ENCODE data around the gene UBQLNL. TPM values are rescaled to one million over a fixed set of nuclear protein-coding genes. Genes with fewer than 3 reads are reported as not detected.

UBQLNL gene
- total and polyA plus RNA-seq, 2 of the 13 experiments (the other 11 are each of a cell fraction or from before 2014, with no cell fraction given), result 0.08 TPM; not detected in 1

DNA sequence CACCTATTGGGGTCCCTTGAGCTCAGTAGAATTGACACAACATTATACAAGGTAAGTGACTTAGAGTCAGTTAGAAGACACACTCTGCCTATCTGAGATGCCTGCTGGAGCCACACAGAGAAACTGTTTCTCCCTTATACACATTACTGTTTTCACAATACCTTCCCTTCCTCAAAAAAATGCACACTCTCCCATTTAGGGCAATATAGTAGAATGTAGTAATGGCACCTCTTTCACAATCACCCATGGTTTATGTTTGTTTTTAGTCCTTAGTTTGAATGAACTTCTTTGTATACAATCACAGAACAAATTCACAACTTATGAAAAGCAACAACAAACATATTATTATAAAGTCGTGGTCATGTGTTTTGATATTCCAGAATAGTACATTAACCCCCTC is 17.5 kb upstream of the UBQLNL start:
- DNase-seq (ENCODE audit: low spot score) (no peak), FAIRE-seq (no peak), ATAC-seq (no peak)
- Histone ChIP-seq H3K27me3 (ENCODE audit: control insufficient read depth in 1 of 2, insufficient read depth in 2 of 2, low read length in 2 of 2) (peaks cover 0 to 3% of the 10 kb centered on the region in 2 experiments; a peak in 1 of 5 replicates), H3K9ac (ENCODE audit: insufficient read depth, low read depth, low read length) (no peak overlapping the region), H3K4me2 (ENCODE audit: low read depth, low read length) (no peak overlapping the region), H3K27ac (ENCODE audit: extremely low read length, insufficient read depth, low read length) (no peak overlapping the region), H3K36me3 (replicated peaks in 1 of 2; ENCODE audit: control insufficient read depth in 1 of 2, insufficient read depth in 2 of 2, low read length in 2 of 2) (no peaks in the 10 kb centered on the region), H3K4me3 (replicated peaks in 1 of 3; ENCODE audit: insufficient read depth in 1 of 3, low read depth in 2 of 3, low read length in 3 of 3) (no peak overlapping the region), H3K4me1 (ENCODE audit: insufficient read depth, low read length) (no peaks in the 10 kb centered on the region), H3K79me2 (ENCODE audit: insufficient read depth, low read length) (no peaks in the 10 kb centered on the region), H2AFZ (ENCODE audit: low read length) (no peak overlapping the region), H4K20me1 (ENCODE audit: insufficient read depth, low read length) (no peaks in the 10 kb centered on the region), H3K9me3 (ENCODE audit: low read length) (no peaks in the 10 kb centered on the region)
- intact Hi-C loops (cut with micrococcal nuclease; ENCODE audit: unreplicated experiment), result no loop called here
- BruUV-seq (replicated peaks), result no TSS peak
- ChIA-PET POLR2A (no interaction called here), CTCF (ENCODE audit: low intra/inter-chr PET ratio, low total read pairs) (no interaction called here)
- TF ChIP-seq ZNF446 (CRISPR knock-in tag; IDR thresholded peaks at IDR 0.05) (no peak), RFX1 (IDR thresholded peaks at IDR 0.05) (no peak), CEBPB (IDR thresholded peaks at IDR 0.05; ENCODE audit: borderline replicate concordance, low read depth, low read length) (0 out of 2 replicates have a peak, but pooled peaks have one; percentile 4)
- in situ Hi-C loops (cut with HindIII; ENCODE audit: extremely low pct_ligation_motif_present, low pct_unique_long_range_greater_than_20kb), result no loop called here
- 0% methylated on average over 1 of the region's 1 CpG for WGBS (ENCODE audit: low lambda C conversion rate)

DNA sequence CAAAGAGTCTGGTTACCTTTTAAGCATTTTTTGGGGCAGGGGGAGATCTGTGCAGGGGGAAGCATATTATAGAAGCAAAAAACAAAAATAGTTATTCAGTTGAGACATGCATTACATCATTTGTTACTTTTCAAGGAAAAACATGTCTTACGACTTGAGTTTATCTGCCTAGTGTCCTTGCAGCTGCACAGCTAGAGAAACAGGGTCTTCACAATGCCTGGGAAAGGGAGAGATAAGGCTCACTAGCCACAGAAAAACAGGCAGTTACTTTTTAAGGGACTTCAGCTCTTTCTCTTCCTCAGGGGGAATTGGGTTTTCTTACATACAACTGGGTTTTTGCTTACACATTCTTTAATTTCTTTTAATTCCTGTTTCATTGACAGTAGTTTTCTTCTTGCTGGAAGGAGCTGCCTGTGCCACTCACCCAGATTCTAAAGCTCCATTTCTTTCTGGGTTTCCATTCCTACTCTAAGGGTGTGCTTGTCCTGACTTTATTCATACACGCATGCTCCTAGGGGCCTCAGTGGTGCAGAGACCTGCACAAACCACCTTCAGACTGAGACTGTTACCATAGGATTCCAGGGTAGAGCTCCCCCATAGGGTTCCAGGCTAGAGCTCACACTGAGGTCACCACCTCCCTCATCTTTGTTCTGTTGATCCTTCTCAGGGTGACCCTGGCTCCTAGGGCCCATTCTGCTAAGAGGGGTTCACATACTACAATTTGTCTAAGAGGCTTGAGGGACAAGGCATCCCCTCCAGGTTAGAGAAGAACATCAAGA is 14.7 kb upstream of the UBQLNL start:
- Histone ChIP-seq H2AFZ (ENCODE audit: low read length) (no peak overlapping the region), H3K9me3 (ENCODE audit: low read length) (no peaks in the 10 kb centered on the region), H3K4me1 (ENCODE audit: insufficient read depth, low read length) (no peaks in the 10 kb centered on the region), H3K9ac (ENCODE audit: insufficient read depth, low read depth, low read length) (no peak overlapping the region), H3K27ac (ENCODE audit: extremely low read length, insufficient read depth, low read length) (no peak overlapping the region), H4K20me1 (ENCODE audit: insufficient read depth, low read length) (no peaks in the 10 kb centered on the region), H3K4me3 (replicated peaks in 1 of 3; ENCODE audit: insufficient read depth in 1 of 3, low read depth in 2 of 3, low read length in 3 of 3) (no peak overlapping the region), H3K79me2 (ENCODE audit: insufficient read depth, low read length) (no peaks in the 10 kb centered on the region), H3K4me2 (ENCODE audit: low read depth, low read length) (no peak overlapping the region), H3K36me3 (replicated peaks in 1 of 2; ENCODE audit: control insufficient read depth in 1 of 2, insufficient read depth in 2 of 2, low read length in 2 of 2) (no peaks in the 10 kb centered on the region), H3K27me3 (ENCODE audit: control insufficient read depth in 1 of 2, insufficient read depth in 2 of 2, low read length in 2 of 2) (peaks cover 0 to 6% of the 10 kb centered on the region in 2 experiments; a peak in 2 of 5 replicates)
- no TSS peak for BruUV-seq (replicated peaks)
- in situ Hi-C loops (cut with HindIII; ENCODE audit: extremely low pct_ligation_motif_present, low pct_unique_long_range_greater_than_20kb), result no loop called here
- ChIA-PET CTCF (ENCODE audit: low intra/inter-chr PET ratio, low total read pairs) (no interaction called here), POLR2A (no interaction called here)
- 55% methylated on average over 2 of the region's 2 CpGs for WGBS (ENCODE audit: low lambda C conversion rate)
- DNase-seq (ENCODE audit: low spot score) (no peak), FAIRE-seq (no peak), ATAC-seq (no peak)
- intact Hi-C loops (cut with micrococcal nuclease; ENCODE audit: unreplicated experiment), result no loop called here
- TF ChIP-seq, protein P1, sequence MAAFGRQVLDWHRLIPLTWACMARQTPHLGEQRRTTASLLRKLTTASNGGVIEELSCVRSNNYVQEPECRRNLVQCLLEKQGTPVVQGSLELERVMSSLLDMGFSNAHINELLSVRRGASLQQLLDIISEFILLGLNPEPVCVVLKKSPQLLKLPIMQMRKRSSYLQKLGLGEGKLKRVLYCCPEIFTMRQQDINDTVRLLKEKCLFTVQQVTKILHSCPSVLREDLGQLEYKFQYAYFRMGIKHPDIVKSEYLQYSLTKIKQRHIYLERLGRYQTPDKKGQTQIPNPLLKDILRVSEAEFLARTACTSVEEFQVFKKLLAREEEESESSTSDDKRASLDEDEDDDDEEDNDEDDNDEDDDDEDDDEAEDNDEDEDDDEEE (CRISPR knock-in tag; IDR thresholded peaks at IDR 0.05), result no peak
- TF ChIP-seq ZNF589 (CRISPR knock-in tag; conservative IDR thresholded peaks at IDR 0.05), result no peak
- no peak for TF ChIP-seq ZNF33A (CRISPR knock-in tag; IDR thresholded peaks at IDR 0.05; ENCODE audit: borderline replicate concordance)
- no peak for TF ChIP-seq MTA1 (CRISPR knock-in tag; IDR thresholded peaks at IDR 0.05; ENCODE audit: borderline replicate concordance)
- TF ChIP-seq, protein P2, sequence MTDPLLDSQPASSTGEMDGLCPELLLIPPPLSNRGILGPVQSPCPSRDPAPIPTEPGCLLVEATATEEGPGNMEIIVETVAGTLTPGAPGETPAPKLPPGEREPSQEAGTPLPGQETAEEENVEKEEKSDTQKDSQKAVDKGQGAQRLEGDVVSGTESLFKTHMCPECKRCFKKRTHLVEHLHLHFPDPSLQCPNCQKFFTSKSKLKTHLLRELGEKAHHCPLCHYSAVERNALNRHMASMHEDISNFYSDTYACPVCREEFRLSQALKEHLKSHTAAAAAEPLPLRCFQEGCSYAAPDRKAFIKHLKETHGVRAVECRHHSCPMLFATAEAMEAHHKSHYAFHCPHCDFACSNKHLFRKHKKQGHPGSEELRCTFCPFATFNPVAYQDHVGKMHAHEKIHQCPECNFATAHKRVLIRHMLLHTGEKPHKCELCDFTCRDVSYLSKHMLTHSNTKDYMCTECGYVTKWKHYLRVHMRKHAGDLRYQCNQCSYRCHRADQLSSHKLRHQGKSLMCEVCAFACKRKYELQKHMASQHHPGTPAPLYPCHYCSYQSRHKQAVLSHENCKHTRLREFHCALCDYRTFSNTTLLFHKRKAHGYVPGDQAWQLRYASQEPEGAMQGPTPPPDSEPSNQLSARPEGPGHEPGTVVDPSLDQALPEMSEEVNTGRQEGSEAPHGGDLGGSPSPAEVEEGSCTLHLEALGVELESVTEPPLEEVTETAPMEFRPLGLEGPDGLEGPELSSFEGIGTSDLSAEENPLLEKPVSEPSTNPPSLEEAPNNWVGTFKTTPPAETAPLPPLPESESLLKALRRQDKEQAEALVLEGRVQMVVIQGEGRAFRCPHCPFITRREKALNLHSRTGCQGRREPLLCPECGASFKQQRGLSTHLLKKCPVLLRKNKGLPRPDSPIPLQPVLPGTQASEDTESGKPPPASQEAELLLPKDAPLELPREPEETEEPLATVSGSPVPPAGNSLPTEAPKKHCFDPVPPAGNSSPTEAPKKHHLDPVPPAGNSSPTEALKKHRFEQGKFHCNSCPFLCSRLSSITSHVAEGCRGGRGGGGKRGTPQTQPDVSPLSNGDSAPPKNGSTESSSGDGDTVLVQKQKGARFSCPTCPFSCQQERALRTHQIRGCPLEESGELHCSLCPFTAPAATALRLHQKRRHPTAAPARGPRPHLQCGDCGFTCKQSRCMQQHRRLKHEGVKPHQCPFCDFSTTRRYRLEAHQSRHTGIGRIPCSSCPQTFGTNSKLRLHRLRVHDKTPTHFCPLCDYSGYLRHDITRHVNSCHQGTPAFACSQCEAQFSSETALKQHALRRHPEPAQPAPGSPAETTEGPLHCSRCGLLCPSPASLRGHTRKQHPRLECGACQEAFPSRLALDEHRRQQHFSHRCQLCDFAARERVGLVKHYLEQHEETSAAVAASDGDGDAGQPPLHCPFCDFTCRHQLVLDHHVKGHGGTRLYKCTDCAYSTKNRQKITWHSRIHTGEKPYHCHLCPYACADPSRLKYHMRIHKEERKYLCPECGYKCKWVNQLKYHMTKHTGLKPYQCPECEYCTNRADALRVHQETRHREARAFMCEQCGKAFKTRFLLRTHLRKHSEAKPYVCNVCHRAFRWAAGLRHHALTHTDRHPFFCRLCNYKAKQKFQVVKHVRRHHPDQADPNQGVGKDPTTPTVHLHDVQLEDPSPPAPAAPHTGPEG (CRISPR knock-in tag; IDR thresholded peaks at IDR 0.05), result no peak
- no peak for TF ChIP-seq SRF (IDR thresholded peaks at IDR 0.05; ENCODE audit: low read depth, low read length)
